A673 (cell line): Measurements from ENCODE around the gene PARP3.

Source experiments
- CTCF ChIP-seq: fragments of 300-800, 200-600 bp; sonication (generic); conservative IDR thresholded peaks from 2 replicates; pipeline ENCODE4 v1.5.1; 2017; ENCODE audit warnings: low read depth, mild to moderate bottlenecking, antibody characterized with exemption, low read length, moderate library complexity, mixed read lengths
- EZH2 ChIP-seq: fragments of 200-600 bp; sonication (generic); IDR thresholded peaks from 2 replicates; pipeline ENCODE4 v1.6.1; 2017; ENCODE audit warnings: borderline replicate concordance, low read depth, mild to moderate bottlenecking, mixed read lengths, antibody characterized with exemption, low read length; ENCODE audit not compliant: poor library complexity, severe bottlenecking

GRCh38 chr3:51961011-51961410 lies 18.8 kb downstream of the PARP3 start:
- TF ChIP-seq CTCF (no peak), EZH2 (no peak)
